BLaER1 (cell line): Measurements from ENCODE around the gene SEMA6B.
A peak's percentile ranks its signal among the peaks of the same experiment; 100 is the strongest.

Experiments
- H3K27ac ChIP-seq: shearing (Covaris generic); formaldehyde crosslinking; 2 replicates; pipeline ENCODE4 v1.8.1; 2022
- H3K27me3 ChIP-seq: shearing (Covaris generic); formaldehyde crosslinking; 2 replicates; pipeline ENCODE4 v1.8.1; 2022
- H3K36me3 ChIP-seq: shearing (Covaris generic); formaldehyde crosslinking; 2 replicates; pipeline ENCODE4 v1.8.1; 2022
- H3K4me1 ChIP-seq: shearing (Covaris generic); formaldehyde crosslinking; 2 replicates; pipeline ENCODE4 v1.8.1; 2022
- H3K4me2 ChIP-seq: shearing (Covaris generic); formaldehyde crosslinking; 2 replicates; pipeline ENCODE4 v1.8.1; 2022
- H3K4me3 ChIP-seq: shearing (Covaris generic); formaldehyde crosslinking; 2 replicates; pipeline ENCODE4 v1.8.1; 2022
- H3K9ac ChIP-seq: shearing (Covaris generic); formaldehyde crosslinking; 2 replicates; pipeline ENCODE4 v1.8.1; 2022
- H3K9me3 ChIP-seq: shearing (Covaris generic); formaldehyde crosslinking; 2 replicates; pipeline ENCODE4 v1.8.1; 2022
- H4K20me1 ChIP-seq: shearing (Covaris generic); formaldehyde crosslinking; 2 replicates; pipeline ENCODE4 v1.8.1; 2022
- Cebpa-rat ChIP-seq: shearing (Covaris generic); IDR thresholded peaks from 2 replicates; pipeline ENCODE4 v1.8.1; 2022

SEMA6B gene

DNA sequence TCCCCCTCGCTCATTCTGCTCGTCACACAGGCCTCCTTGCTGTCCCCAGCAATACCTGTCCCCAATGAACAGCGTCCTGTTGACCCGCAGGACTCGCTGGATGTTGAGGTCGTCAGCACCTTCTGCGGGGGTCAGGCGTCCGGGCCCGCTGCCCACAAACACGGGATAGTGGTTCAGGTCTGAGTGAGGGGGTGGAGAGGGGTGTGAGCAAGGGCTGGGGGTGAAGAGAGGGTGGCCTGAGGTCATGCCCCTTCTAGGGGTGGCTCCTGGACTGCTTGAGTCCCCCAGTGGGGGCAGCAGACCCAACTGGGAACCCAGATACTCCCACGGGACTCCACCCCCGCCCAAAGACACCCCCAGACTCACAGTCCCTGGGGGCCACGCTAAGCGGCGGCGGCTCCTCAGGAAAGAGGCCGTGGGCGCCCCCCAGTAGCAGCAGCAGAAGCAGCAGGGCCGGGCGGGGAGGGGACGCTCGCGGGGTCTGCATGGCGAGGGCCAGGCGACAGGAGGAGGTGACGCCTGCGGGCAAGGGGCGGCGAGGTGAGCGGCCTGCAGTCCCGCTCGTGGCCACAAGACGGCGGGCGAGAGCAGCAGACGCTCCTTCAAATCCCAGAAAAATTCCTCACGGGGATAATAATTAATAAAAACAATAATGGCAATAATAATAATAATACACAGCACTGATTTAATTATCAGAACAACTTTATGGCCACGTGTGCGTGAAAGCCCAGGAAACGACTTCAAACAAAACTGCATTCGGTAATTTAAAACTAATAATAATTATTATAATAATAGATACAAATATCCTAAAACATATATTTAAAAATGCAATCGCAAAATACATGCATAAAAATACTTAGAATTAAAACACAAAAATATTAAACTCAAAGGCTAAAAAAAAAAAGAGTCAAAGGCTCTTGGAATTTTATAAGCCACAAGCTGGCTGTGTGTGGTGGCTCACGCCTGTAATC lies 1.2 kb downstream of the SEMA6B start:
- H3K9ac ChIP-seq, result no peak overlapping the region
- H4K20me1 ChIP-seq, result no peaks in the 10 kb centered on the region
- H3K4me3 ChIP-seq, result no peak overlapping the region
- peak overlapping the region; percentile 55 for H3K4me2 ChIP-seq
- peaks cover 14% of the 10 kb centered on the region; the same call in 1 of the 2 replicates for H3K4me1 ChIP-seq
- no peaks in the 10 kb centered on the region for H3K9me3 ChIP-seq
- no peaks in the 10 kb centered on the region for H3K27me3 ChIP-seq
- H3K27ac ChIP-seq, result no peak overlapping the region
- TF ChIP-seq Cebpa-rat, result no peak
- peaks cover 13% of the 10 kb centered on the region; the same call in 1 of the 2 replicates for H3K36me3 ChIP-seq

DNA sequence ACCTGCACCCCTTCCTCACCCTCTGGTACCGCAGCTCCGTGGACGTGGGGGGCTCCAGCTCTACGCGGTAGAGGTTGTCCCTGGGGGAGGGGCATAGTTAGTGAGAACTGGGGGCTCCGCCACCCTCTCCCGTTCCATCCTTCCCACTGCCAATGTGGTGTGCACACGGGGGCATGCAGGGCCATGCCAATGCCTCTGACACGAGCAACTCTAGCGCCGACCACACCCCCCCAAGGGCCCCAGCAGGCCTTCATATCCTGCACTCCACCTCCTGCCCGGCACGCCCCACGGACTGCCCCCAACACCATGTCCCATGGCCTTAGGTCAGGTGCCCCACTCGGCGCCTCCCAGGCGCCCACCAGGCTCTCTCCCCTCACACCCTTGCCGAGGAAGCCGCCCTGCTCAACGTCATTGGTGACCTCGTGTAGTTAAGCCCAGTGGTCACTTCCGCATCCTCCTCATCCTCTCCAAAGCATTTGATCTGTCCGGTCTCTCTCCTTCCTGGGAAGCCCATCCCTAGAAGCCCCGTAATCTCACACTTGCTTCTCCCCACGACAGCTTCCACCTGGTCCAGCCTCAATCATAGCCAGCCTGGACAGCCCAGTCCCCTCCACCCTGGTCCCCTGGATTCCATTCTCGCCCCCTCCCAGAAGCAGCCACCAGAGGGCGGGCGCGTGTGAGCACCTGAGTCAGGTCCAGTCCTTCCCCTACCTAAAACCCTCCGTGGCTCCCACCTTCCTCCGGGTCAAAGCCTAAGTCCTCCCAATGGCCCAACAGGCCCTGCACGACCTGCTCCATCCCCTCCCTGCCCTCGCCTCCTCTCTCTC lies 2.1 kb downstream of the SEMA6B start:
- TF ChIP-seq Cebpa-rat, result no peak
- Histone ChIP-seq H3K4me1 (peaks cover 10% of the 10 kb centered on the region; the same call in 1 of the 2 replicates), H3K27ac (no peak overlapping the region), H3K9ac (no peak overlapping the region), H4K20me1 (no peaks in the 10 kb centered on the region), H3K9me3 (no peaks in the 10 kb centered on the region), H3K4me2 (no peak overlapping the region), H3K4me3 (no peak overlapping the region), H3K27me3 (no peaks in the 10 kb centered on the region), H3K36me3 (peaks cover 17% of the 10 kb centered on the region; the same call in 1 of the 2 replicates)

DNA sequence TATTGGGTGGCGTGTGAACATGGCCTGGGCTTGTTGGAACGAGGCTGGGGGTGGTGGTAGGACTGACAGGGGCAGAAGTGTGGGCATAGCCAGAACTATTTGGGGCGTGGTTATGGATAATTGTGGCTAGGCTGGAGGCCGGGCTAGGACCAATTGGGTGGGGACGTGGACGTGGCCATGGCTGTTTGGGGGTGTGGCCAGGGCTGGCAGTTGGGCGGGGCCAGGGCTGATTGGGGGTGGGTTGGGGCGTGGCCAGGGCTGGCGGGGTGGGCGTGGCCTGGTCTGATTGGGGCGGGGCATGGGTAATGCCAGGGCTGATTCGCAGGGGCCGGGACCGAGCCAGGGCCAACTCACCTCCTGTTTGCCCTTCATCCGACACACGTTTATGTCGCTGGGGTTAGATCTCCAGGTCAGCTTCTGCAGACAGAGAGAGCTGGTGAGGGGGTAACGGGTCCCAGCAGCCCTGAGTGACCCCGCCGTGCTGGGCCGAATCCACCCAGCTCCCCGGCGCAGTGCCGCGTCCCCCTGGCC lies 2.8 kb downstream of the SEMA6B start:
- TF ChIP-seq Cebpa-rat, result no peak
- Histone ChIP-seq H3K4me1 (peaks cover 8% of the 10 kb centered on the region; the same call in 1 of the 2 replicates), H3K9me3 (no peaks in the 10 kb centered on the region), H3K4me3 (no peak overlapping the region), H3K36me3 (peaks cover 17% of the 10 kb centered on the region; the same call in 1 of the 2 replicates), H4K20me1 (no peaks in the 10 kb centered on the region), H3K9ac (no peak overlapping the region), H3K27ac (no peak overlapping the region), H3K4me2 (no peak overlapping the region), H3K27me3 (no peaks in the 10 kb centered on the region)

DNA sequence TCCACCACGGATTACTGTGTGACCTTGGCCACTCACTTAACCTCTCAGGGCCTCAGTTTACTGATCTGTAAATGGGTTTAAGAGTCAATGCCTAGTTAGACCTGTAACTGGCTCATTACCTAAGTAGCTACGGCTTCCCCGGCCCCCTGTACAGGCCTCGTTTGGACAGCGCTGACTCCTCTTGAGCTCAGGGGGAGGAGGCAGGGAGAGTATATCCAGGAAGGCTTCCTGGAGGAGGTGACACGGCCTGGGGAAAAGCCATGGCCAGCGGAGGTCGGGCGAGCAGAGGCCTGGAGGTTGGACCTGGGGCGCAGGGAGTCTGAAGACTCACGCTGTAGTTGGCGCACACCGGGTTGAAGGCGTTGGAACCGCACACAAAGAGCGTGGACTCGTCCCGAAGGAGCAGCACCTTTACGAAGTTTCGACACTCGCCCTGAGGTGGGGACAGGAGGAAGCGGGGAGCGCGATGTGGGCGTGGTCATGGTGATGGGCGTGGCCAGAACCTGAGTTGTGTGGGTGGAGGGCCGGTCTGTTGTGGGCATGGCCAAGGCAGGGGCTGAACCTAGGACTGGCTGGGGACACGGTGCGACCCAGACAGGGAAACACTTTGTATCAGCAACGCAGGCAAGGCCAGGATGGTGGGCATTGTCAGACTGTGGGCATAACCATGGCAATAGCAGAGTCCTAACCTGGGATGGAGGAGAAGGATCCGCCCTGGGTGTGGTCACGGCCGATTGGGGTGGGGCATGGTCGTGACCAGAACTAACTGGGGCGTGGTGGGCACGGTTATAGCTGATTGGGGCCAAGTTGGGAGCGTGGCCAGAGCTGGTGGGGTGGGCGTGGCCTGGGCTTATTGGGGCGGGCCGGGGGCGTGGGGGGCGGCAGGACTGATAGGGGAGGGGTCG lies 3.6 kb downstream of the SEMA6B start:
- peaks cover 18% of the 10 kb centered on the region; the same call in 1 of the 2 replicates for H3K36me3 ChIP-seq
- H3K4me1 ChIP-seq, result peaks cover 8% of the 10 kb centered on the region; the same call in 1 of the 2 replicates
- no peak overlapping the region for H3K4me2 ChIP-seq
- H3K27me3 ChIP-seq, result no peaks in the 10 kb centered on the region
- no peak overlapping the region for H3K9ac ChIP-seq
- no peak for TF ChIP-seq Cebpa-rat
- no peak overlapping the region for H3K27ac ChIP-seq
- H3K9me3 ChIP-seq, result no peaks in the 10 kb centered on the region
- no peaks in the 10 kb centered on the region for H4K20me1 ChIP-seq
- H3K4me3 ChIP-seq, result no peak overlapping the region

DNA sequence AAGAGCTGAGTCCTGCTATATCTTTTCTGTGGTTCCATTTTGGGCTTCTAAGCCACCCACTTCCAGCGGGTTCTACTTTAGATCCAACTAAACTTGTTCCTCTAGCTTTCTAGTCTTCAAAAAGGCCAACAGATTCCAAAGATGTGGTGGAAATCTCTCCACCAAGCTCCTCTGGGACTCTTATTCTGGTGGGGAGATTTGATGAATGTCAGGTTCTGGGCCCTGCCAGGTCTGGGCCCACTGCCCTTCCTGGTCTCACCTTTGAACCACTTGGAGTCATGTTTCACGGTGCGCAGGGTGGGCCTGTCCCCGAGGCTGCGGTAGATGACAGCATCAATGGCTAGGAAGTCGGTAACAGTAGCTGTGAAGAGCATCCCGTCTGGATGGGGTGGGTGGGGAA lies 4.8 kb downstream of the SEMA6B start:
- H4K20me1 ChIP-seq, result no peaks in the 10 kb centered on the region
- H3K36me3 ChIP-seq, result peaks cover 30% of the 10 kb centered on the region; the same call in 1 of the 2 replicates
- H3K9me3 ChIP-seq, result no peaks in the 10 kb centered on the region
- H3K27me3 ChIP-seq, result no peaks in the 10 kb centered on the region
- no peak for TF ChIP-seq Cebpa-rat
- H3K9ac ChIP-seq, result no peak overlapping the region
- peaks cover 5% of the 10 kb centered on the region; the same call in 1 of the 2 replicates for H3K4me1 ChIP-seq
- H3K27ac ChIP-seq, result no peak overlapping the region
- no peak overlapping the region for H3K4me3 ChIP-seq
- no peak overlapping the region for H3K4me2 ChIP-seq

DNA sequence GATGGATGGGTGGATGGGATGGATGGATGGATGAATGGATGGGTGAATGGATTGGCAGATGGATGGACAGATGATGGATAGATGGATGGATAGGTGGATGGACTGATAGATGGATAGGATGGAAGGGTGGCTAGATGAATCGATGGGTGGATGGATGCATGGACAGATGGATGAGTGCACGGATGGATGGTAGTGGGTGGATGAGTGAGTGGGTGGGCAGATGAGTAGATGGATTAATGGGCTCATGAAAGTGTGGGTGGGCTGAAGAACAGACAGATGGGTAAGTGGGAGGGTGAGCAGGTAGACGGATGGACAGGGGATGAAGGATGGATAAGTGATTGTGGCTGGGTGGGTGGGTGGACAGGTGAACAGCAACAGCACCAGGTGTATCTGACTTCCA lies 5.7 kb downstream of the SEMA6B start:
- Histone ChIP-seq H3K36me3 (peaks cover 31% of the 10 kb centered on the region; the same call in 1 of the 2 replicates), H3K27me3 (no peaks in the 10 kb centered on the region), H3K4me2 (no peak overlapping the region), H3K9ac (no peak overlapping the region), H3K4me1 (no peaks in the 10 kb centered on the region), H4K20me1 (no peaks in the 10 kb centered on the region), H3K4me3 (no peak overlapping the region), H3K27ac (no peak overlapping the region), H3K9me3 (no peaks in the 10 kb centered on the region)
- TF ChIP-seq Cebpa-rat, result no peak

DNA sequence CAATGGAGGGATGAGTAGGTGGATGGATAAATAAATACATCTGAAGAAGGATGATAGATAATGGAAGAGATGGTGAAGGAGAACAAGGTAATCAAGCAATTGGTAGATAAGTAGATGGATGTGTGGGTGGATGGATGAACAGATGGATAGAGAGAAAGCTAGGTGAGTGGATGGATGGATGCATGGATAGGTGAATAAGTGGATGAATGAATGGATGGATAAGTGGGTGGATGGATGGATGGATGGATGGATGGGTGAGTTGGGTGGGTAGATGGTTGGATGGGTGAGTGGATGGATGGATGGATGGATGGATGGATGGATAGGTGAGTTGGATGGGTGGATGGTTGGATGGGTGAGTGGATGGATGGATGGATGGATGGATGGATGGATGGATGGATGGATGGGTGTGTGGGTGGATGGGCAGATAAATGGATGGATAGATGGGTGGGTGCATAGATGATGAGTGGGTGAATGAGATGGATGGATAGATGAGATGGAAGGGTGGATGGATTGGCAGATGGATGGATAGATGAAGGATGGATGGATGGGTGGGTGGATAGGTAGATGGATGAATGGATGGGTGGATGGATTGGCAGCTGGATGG lies 6.3 kb downstream of the SEMA6B start:
- Histone ChIP-seq H4K20me1 (no peaks in the 10 kb centered on the region), H3K27ac (no peak overlapping the region), H3K4me3 (no peak overlapping the region), H3K27me3 (no peaks in the 10 kb centered on the region), H3K36me3 (peaks cover 31% of the 10 kb centered on the region; the same call in 1 of the 2 replicates), H3K4me2 (no peak overlapping the region), H3K9ac (no peak overlapping the region), H3K9me3 (no peaks in the 10 kb centered on the region), H3K4me1 (no peaks in the 10 kb centered on the region)
- no peak for TF ChIP-seq Cebpa-rat

DNA sequence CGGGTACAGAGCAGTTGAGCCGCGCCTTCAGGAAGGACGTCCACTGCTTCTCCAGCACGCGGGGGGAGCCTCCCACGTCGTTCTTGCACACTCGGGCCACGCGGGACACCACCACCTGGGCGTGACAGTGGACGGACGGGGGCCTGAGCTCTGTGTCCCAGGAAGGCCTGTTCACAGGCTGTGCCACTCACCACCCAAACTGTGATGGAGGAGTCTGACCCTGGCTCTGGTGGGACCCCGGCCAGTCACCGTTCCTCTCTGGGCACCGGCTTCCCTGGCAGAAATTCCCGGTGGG lies 7.0 kb downstream of the SEMA6B start:
- H3K4me3 ChIP-seq, result no peak overlapping the region
- H3K27me3 ChIP-seq, result no peaks in the 10 kb centered on the region
- no peak overlapping the region for H3K9ac ChIP-seq
- H4K20me1 ChIP-seq, result no peaks in the 10 kb centered on the region
- no peak overlapping the region for H3K27ac ChIP-seq
- H3K4me2 ChIP-seq, result no peak overlapping the region
- no peaks in the 10 kb centered on the region for H3K9me3 ChIP-seq
- no peak for TF ChIP-seq Cebpa-rat
- peaks cover 31% of the 10 kb centered on the region; the same call in 1 of the 2 replicates for H3K36me3 ChIP-seq
- H3K4me1 ChIP-seq, result no peaks in the 10 kb centered on the region
